Panc1 (cell line): ENCODE data around the gene SLC9A9. TPM values are rescaled to one million over a fixed set of nuclear protein-coding genes. Genes with fewer than 3 reads are reported as not detected.

Source experiments
- ATAC-seq: fragments of 200-7000 bp; cut with Tn5 transposase; 2 replicates; pipeline ENCODE4 v1.9.1; 2020; ENCODE audit warnings: mild to moderate bottlenecking, moderate library complexity
- BruUV-seq: library from RNA; stranded (reverse); fragments of 400-500 nt; replicated peaks from 2 replicates; lab custom pipeline; 2021; lab: Mats Ljungman, UMichigan
- CTCF ChIA-PET: fragments of 300-600 bp; sonication (Branson Sonifier 250); formaldehyde crosslinking; loops from one replicate; lab custom pipeline; 2022; ENCODE audit warnings: antibody characterized with exemption; lab: Charles Lee
- POLR2A ChIA-PET: fragments of 300-600 bp; sonication (Branson Sonifier 250); formaldehyde crosslinking; loops from one replicate; lab custom pipeline; 2022; ENCODE audit warnings: antibody characterized with exemption; lab: Charles Lee
- DNase-seq: peaks from one replicate; pipeline ENCODE4 v3.0.0-alpha.2; 2010; ENCODE audit warnings: low read depth, low spot score
- H3K27ac ChIP-seq: 2 replicates; pipeline ENCODE4 v1.5.1; 2011; ENCODE audit warnings: mild to moderate bottlenecking, low read length, inconsistent platforms
- H3K27me3 ChIP-seq: fragments of 200-500 bp; sonication (Bioruptor generic); 2 replicates; pipeline ENCODE4 v1.6.0; 2014; ENCODE audit warnings: low read length, inconsistent platforms; ENCODE audit not compliant: control insufficient read depth, insufficient read depth
- H3K36me3 ChIP-seq: fragments of 200-500 bp; sonication (Bioruptor generic); 2 replicates; pipeline ENCODE4 v1.5.1; 2014; ENCODE audit warnings: inconsistent platforms, mild to moderate bottlenecking, low read length, moderate library complexity; ENCODE audit not compliant: control insufficient read depth, insufficient read depth
- H3K4me1 ChIP-seq: 2 replicates; pipeline ENCODE4 v1.5.1; 2011; ENCODE audit warnings: inconsistent platforms, mild to moderate bottlenecking, low read length, moderate library complexity; ENCODE audit not compliant: control insufficient read depth, insufficient read depth
- H3K4me3 ChIP-seq, 2 experiments: 2 replicates each; pipeline ENCODE4 v1.5.1; 2011 to 2012; ENCODE audit warnings: low read depth in 2 of 2, low read length in 2 of 2, mild to moderate bottlenecking in 2 of 2, inconsistent platforms in 1 of 2, moderate library complexity in 1 of 2
- H3K9me3 ChIP-seq: fragments of 200-500 bp; sonication (Bioruptor generic); 2 replicates; pipeline ENCODE4 v1.5.1; 2014; ENCODE audit warnings: low read depth, mild to moderate bottlenecking, inconsistent platforms, low read length, moderate library complexity; ENCODE audit not compliant: control insufficient read depth, insufficient read depth
- POLR2AphosphoS5 ChIP-seq: IDR thresholded peaks from 2 replicates; pipeline ENCODE4 v1.6.1; 2012; ENCODE audit warnings: mild to moderate bottlenecking, low read depth, low read length, moderate library complexity
- REST ChIP-seq, 2 experiments: IDR thresholded peaks; 2 replicates each; pipeline ENCODE4 v1.6.1; 2011 to 2012; ENCODE audit warnings: low read depth in 2 of 2, control low read depth in 1 of 2, low read length in 1 of 2, mild to moderate bottlenecking in 1 of 2, moderate library complexity in 1 of 2; ENCODE audit not compliant: insufficient read depth in 1 of 2
- SIN3A ChIP-seq: IDR thresholded peaks from 2 replicates; pipeline ENCODE4 v1.6.1; 2012; ENCODE audit warnings: low read depth, mild to moderate bottlenecking, low read length, moderate library complexity, borderline replicate concordance; ENCODE audit not compliant: insufficient read depth
- TCF7L2 ChIP-seq: IDR thresholded peaks from 2 replicates; pipeline ENCODE4 v1.6.1; 2011; ENCODE audit warnings: mild to moderate bottlenecking, low read depth, low read length, inconsistent platforms
- in situ Hi-C: cut with HindIII; loops from 2 replicates; pipeline ENCODE4 v1.10.0; 2016; ENCODE audit warnings: low sequenced_read_pairs, low pct_unique_long_range_greater_than_20kb
- intact Hi-C: fragments of 100-400 bp; cut with micrococcal nuclease; formaldehyde crosslinking; loops from one replicate; pipeline ENCODE4 v1.10.0; 2022; ENCODE audit not compliant: unreplicated experiment
- total RNA-seq: library from RNA; stranded (reverse); gene quantifications from one replicate; pipeline ENCODE4 v1.2.1, GENCODE V29; 2021; ENCODE audit not compliant: unreplicated experiment
- TF ChIP-seq, protein P1 (sequence below): fragments of 450-650 bp; IDR thresholded peaks from 2 replicates; pipeline ENCODE4 v1.5.1; 2017; ENCODE audit warnings: mild to moderate bottlenecking

SLC9A9 gene
- total RNA-seq, 1 experiment from 2014 or later, result not detected

- Histone ChIP-seq H3K27me3 (no peaks in the 10 kb centered on the region), H3K27ac (no peak overlapping the region), H3K36me3 (no peaks in the 10 kb centered on the region), H3K9me3 (no peaks in the 10 kb centered on the region), H3K4me3 (no peak overlapping the region), H3K4me1 (no peaks in the 10 kb centered on the region)
- ATAC-seq (no peak), DNase-seq (no peak)
- intact Hi-C loops (no loop called here), in situ Hi-C loops (no loop called here)
- POLR2A ChIA-PET, result no interaction called here
- CTCF ChIA-PET, result no interaction called here
- TF ChIP-seq SIN3A, result no peak
- no peak for TF ChIP-seq POLR2AphosphoS5
- TF ChIP-seq REST (IDR thresholded peaks at IDR 0.05; ENCODE audit: insufficient read depth in 1 of 2, low read depth in 2 of 2, low read length in 1 of 2), result no peak
- TF ChIP-seq TCF7L2, result no peak
- TF ChIP-seq, protein P1, sequence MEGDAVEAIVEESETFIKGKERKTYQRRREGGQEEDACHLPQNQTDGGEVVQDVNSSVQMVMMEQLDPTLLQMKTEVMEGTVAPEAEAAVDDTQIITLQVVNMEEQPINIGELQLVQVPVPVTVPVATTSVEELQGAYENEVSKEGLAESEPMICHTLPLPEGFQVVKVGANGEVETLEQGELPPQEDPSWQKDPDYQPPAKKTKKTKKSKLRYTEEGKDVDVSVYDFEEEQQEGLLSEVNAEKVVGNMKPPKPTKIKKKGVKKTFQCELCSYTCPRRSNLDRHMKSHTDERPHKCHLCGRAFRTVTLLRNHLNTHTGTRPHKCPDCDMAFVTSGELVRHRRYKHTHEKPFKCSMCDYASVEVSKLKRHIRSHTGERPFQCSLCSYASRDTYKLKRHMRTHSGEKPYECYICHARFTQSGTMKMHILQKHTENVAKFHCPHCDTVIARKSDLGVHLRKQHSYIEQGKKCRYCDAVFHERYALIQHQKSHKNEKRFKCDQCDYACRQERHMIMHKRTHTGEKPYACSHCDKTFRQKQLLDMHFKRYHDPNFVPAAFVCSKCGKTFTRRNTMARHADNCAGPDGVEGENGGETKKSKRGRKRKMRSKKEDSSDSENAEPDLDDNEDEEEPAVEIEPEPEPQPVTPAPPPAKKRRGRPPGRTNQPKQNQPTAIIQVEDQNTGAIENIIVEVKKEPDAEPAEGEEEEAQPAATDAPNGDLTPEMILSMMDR, result no peak
- no TSS peak for BruUV-seq
Observed at GRCh38 chr3:143865302-143865701, 17.0 kb upstream of the SLC9A9 start.

DNA sequence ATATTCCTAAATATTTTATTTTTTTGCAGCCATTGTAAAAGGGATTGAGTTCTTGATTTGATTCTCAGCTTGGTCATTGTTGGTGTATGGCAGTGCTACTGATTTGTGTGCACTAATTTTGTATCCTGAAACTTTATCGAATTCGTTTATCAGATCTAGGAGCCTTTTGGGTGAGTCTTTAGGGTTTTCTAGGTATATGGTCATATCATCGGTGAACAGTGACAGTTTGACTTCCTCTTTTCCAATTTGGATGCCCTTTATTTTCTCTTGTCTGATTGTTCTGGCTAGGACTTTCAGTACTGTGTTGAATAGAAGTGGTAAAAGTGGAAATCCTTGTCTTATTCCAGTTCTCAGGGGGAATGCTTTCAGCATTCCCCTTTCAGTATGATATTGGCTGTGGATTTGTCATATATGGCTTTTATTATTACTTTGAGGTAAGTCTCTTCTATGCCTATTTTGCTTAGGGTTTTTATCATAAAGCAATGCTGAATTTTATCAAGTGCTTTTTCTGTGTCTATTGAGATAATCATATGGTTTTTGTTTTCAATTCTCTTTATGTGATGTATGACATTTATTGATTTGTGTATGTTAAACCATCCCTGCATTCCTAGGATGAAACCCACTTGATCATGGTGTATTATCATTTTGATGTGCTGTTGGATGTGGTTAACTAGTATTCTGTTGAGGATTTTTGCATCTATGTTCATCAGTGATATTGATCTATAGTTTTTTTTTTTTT, 11.4 kb upstream of the SLC9A9 start:
- H3K27ac ChIP-seq, result no peak overlapping the region
- in situ Hi-C loops, result no loop called here
- H3K27me3 ChIP-seq, result no peaks in the 10 kb centered on the region
- no peak for TF ChIP-seq SIN3A
- no peak for TF ChIP-seq POLR2AphosphoS5
- TF ChIP-seq TCF7L2, result no peak
- no peak for TF ChIP-seq REST (IDR thresholded peaks at IDR 0.05; ENCODE audit: insufficient read depth in 1 of 2, low read depth in 2 of 2, low read length in 1 of 2)
- TF ChIP-seq, protein P1, result no peak
- ChIA-PET CTCF (no interaction called here), POLR2A (no interaction called here)
- BruUV-seq, result no TSS peak
- no peak overlapping the region for H3K4me3 ChIP-seq
- ATAC-seq (no peak), DNase-seq (no peak)
- no peaks in the 10 kb centered on the region for H3K4me1 ChIP-seq
- H3K9me3 ChIP-seq, result no peaks in the 10 kb centered on the region
- no peaks in the 10 kb centered on the region for H3K36me3 ChIP-seq
- intact Hi-C loops, result no loop called here
